ENCODE data around the gene THY1.

The THY1 gene

GRCh38 chr11:119431523-119431922 lies 8.6 kb upstream of the THY1 start:
- H3K27ac ChIP-seq: no peak overlapping the region
- H3K4me3 ChIP-seq (ENCODE audit: low read depth, low read length): no peak overlapping the region
- H3K27me3 ChIP-seq (ENCODE audit: insufficient read depth, low read depth, severe bottlenecking): no peaks in the 10 kb centered on the region
- TF ChIP-seq CTCF (IDR thresholded peaks at IDR 0.05; ENCODE audit: low read depth, low read length): no peak
- no peak for DNase-seq
- H3K36me3 ChIP-seq: no peaks in the 10 kb centered on the region
- no peaks in the 10 kb centered on the region for H3K9me3 ChIP-seq (ENCODE audit: severe bottlenecking)

- no peaks in the 10 kb centered on the region for H3K9me3 ChIP-seq (ENCODE audit: severe bottlenecking)
- H3K4me3 ChIP-seq (ENCODE audit: low read depth, low read length): no peak overlapping the region
- TF ChIP-seq CTCF (IDR thresholded peaks at IDR 0.05; ENCODE audit: low read depth, low read length): no peak
- DNase-seq: no peak
- H3K27me3 ChIP-seq (ENCODE audit: insufficient read depth, low read depth, severe bottlenecking): no peaks in the 10 kb centered on the region
- H3K36me3 ChIP-seq: no peaks in the 10 kb centered on the region
- no peak overlapping the region for H3K27ac ChIP-seq
Observed at GRCh38 chr11:119427279-119427678, 4.3 kb upstream of the THY1 start.

- Histone ChIP-seq H3K9me3 (ENCODE audit: severe bottlenecking) (no peaks in the 10 kb centered on the region), H3K36me3 (no peaks in the 10 kb centered on the region), H3K4me3 (ENCODE audit: low read depth, low read length) (no peak overlapping the region), H3K27ac (no peak overlapping the region), H3K27me3 (ENCODE audit: insufficient read depth, low read depth, severe bottlenecking) (no peaks in the 10 kb centered on the region)
- no peak for TF ChIP-seq CTCF (IDR thresholded peaks at IDR 0.05; ENCODE audit: low read depth, low read length)
- no peak for DNase-seq
Observed at GRCh38 chr11:119426142-119426541, 3.2 kb upstream of the THY1 start.

GRCh38 chr11:119424775-119425174 lies 1.8 kb upstream of the THY1 start:
- TF ChIP-seq CTCF (IDR thresholded peaks at IDR 0.05; ENCODE audit: low read depth, low read length): no peak
- H3K27ac ChIP-seq: no peak overlapping the region
- no peaks in the 10 kb centered on the region for H3K36me3 ChIP-seq
- no peak for DNase-seq
- H3K27me3 ChIP-seq (ENCODE audit: insufficient read depth, low read depth, severe bottlenecking): no peaks in the 10 kb centered on the region
- no peaks in the 10 kb centered on the region for H3K9me3 ChIP-seq (ENCODE audit: severe bottlenecking)
- no peak overlapping the region for H3K4me3 ChIP-seq (ENCODE audit: low read depth, low read length)

- Histone ChIP-seq H3K36me3 (no peaks in the 10 kb centered on the region), H3K9me3 (ENCODE audit: severe bottlenecking) (no peaks in the 10 kb centered on the region), H3K27ac (no peak overlapping the region), H3K4me3 (ENCODE audit: low read depth, low read length) (no peak overlapping the region), H3K27me3 (ENCODE audit: insufficient read depth, low read depth, severe bottlenecking) (no peaks in the 10 kb centered on the region)
- no peak for TF ChIP-seq CTCF (IDR thresholded peaks at IDR 0.05; ENCODE audit: low read depth, low read length)
- DNase-seq: no peak
Observed at GRCh38 chr11:119424276-119424675, 1.3 kb upstream of the THY1 start.

- Histone ChIP-seq H3K27ac (no peak overlapping the region), H3K9me3 (ENCODE audit: severe bottlenecking) (no peaks in the 10 kb centered on the region), H3K27me3 (ENCODE audit: insufficient read depth, low read depth, severe bottlenecking) (no peaks in the 10 kb centered on the region), H3K4me3 (ENCODE audit: low read depth, low read length) (no peak overlapping the region), H3K36me3 (no peaks in the 10 kb centered on the region)
- DNase-seq: no peak
- no peak for TF ChIP-seq CTCF (IDR thresholded peaks at IDR 0.05; ENCODE audit: low read depth, low read length)
Observed at GRCh38 chr11:119423509-119424254, 710 bp upstream of the THY1 start.
